IMR-90 (cell line): ENCODE results near the gene SHC2. TPM values are rescaled to one million over a fixed set of nuclear protein-coding genes. Genes with fewer than 3 reads are reported as not detected.

Experiments
- ATAC-seq: fragments of 200-7000 bp; cut with Tn5 transposase; 2 replicates; pipeline ENCODE4 v1.9.1; 2020; ENCODE audit warnings: low read depth, mild to moderate bottlenecking, moderate library complexity
- BruUV-seq: library from RNA; stranded (reverse); fragments of 400-500 nt; replicated peaks from 2 replicates; lab custom pipeline; 2021; lab: Mats Ljungman, UMichigan
- CTCF ChIA-PET: fragments of 300-600 bp; formaldehyde crosslinking; extraction: SDS; loops from one replicate; lab custom pipeline; 2021; ENCODE audit warnings: antibody characterized with exemption; lab: Yijun Ruan, JAX
- POLR2A ChIA-PET: fragments of 300-600 bp; sonication (Branson Sonifier 250); formaldehyde crosslinking; loops from one replicate; lab custom pipeline; 2022; ENCODE audit warnings: antibody characterized with exemption; ENCODE audit not compliant: unreplicated experiment; lab: Charles Lee
- DNase-seq: peaks from one replicate; pipeline ENCODE4 v3.0.0; 2013
- H2AFZ ChIP-seq: replicated peaks from 2 replicates; pipeline ENCODE3; 2013; ENCODE audit warnings: low read length, mild to moderate bottlenecking; ENCODE audit not compliant: poor library complexity
- H2AK5ac ChIP-seq: 2 replicates; pipeline ENCODE4 v1.6.1; 2013; ENCODE audit warnings: low read depth, low read length, inconsistent platforms
- H2AK9ac ChIP-seq: replicated peaks from 2 replicates; pipeline ENCODE3; 2013; ENCODE audit warnings: mild to moderate bottlenecking, low read depth, low read length, moderate library complexity; ENCODE audit not compliant: poor library complexity
- H2BK120ac ChIP-seq: 2 replicates; pipeline ENCODE4 v1.6.1; 2013; ENCODE audit warnings: low read depth, low read length, inconsistent platforms
- H2BK15ac ChIP-seq: 3 replicates; pipeline ENCODE4 v1.6.1; 2013; ENCODE audit warnings: low read depth, low read length, inconsistent platforms
- H2BK20ac ChIP-seq: 2 replicates; pipeline ENCODE4 v1.6.1; 2013; ENCODE audit warnings: low read depth, mild to moderate bottlenecking, inconsistent platforms, low read length, moderate library complexity
- H2BK5ac ChIP-seq: 2 replicates; pipeline ENCODE4 v1.6.1; 2013; ENCODE audit warnings: mild to moderate bottlenecking, low read depth, low read length, inconsistent platforms; ENCODE audit not compliant: poor library complexity, severe bottlenecking
- H3K14ac ChIP-seq: replicated peaks from 2 replicates; pipeline ENCODE4 v1.6.1; 2013; ENCODE audit warnings: low read depth, low read length, inconsistent platforms
- H3K18ac ChIP-seq: 2 replicates; pipeline ENCODE4 v1.6.1; 2013; ENCODE audit warnings: low read depth, low read length, control low read depth
- H3K23ac ChIP-seq: 2 replicates; pipeline ENCODE4 v1.6.1; 2013; ENCODE audit warnings: low read depth, low read length, inconsistent platforms
- H3K27ac ChIP-seq: 2 replicates; pipeline ENCODE4 v1.5.1; 2013; ENCODE audit warnings: mild to moderate bottlenecking, control low read depth, low read length; ENCODE audit not compliant: insufficient read depth
- H3K27me3 ChIP-seq: 2 replicates; pipeline ENCODE4 v1.6.1; 2013; ENCODE audit warnings: low read length; ENCODE audit not compliant: control insufficient read depth, insufficient read depth
- H3K36me3 ChIP-seq: 2 replicates; pipeline ENCODE4 v1.6.1; 2013; ENCODE audit warnings: low read length, mixed read lengths; ENCODE audit not compliant: control insufficient read depth, insufficient read depth
- H3K4ac ChIP-seq: 2 replicates; pipeline ENCODE4 v1.6.1; 2013; ENCODE audit warnings: low read depth, low read length, inconsistent platforms
- H3K4me1 ChIP-seq: 2 replicates; pipeline ENCODE4 v1.6.1; 2013; ENCODE audit warnings: low read length, mixed read lengths; ENCODE audit not compliant: control insufficient read depth, insufficient read depth
- H3K4me2 ChIP-seq: 2 replicates; pipeline ENCODE4 v1.6.1; 2013; ENCODE audit warnings: low read depth, mild to moderate bottlenecking, control low read depth, low read length, moderate library complexity
- H3K4me3 ChIP-seq: 2 replicates; pipeline ENCODE4 v1.5.1; 2013; ENCODE audit warnings: low read depth, mild to moderate bottlenecking, control low read depth, low read length, moderate library complexity; ENCODE audit not compliant: insufficient read depth
- H3K56ac ChIP-seq: 2 replicates; pipeline ENCODE4 v1.6.1; 2013; ENCODE audit warnings: low read length, inconsistent platforms; ENCODE audit not compliant: insufficient read depth; ENCODE audit errors: extremely low read depth
- H3K79me1 ChIP-seq, 2 experiments: 2 replicates each; pipeline ENCODE4 v1.6.1; 2013; ENCODE audit warnings: low read length in 2 of 2, inconsistent platforms in 1 of 2, low read depth in 1 of 2
- H3K9ac ChIP-seq: 2 replicates; pipeline ENCODE4 v1.6.1; 2013; ENCODE audit warnings: low read depth, low read length, control low read depth
- H3K9me1 ChIP-seq: 2 replicates; pipeline ENCODE4 v1.6.1; 2013; ENCODE audit warnings: low read length, inconsistent platforms; ENCODE audit not compliant: insufficient read depth
- H3K9me3 ChIP-seq: 2 replicates; pipeline ENCODE4 v1.6.1; 2013; ENCODE audit warnings: low read length; ENCODE audit not compliant: control insufficient read depth, insufficient read depth
- H4K20me1 ChIP-seq: 2 replicates; pipeline ENCODE4 v1.6.1; 2013; ENCODE audit warnings: low read length, inconsistent platforms; ENCODE audit not compliant: insufficient read depth
- H4K5ac ChIP-seq: 2 replicates; pipeline ENCODE4 v1.6.1; 2013; ENCODE audit warnings: mild to moderate bottlenecking, low read depth, low read length, control low read depth
- H4K8ac ChIP-seq, 2 experiments: 2 replicates each; pipeline ENCODE4 v1.6.1; 2013; ENCODE audit warnings: low read depth in 2 of 2, low read length in 2 of 2, control low read depth in 1 of 2, inconsistent platforms in 1 of 2
- H4K91ac ChIP-seq: 2 replicates; pipeline ENCODE4 v1.6.1; 2013; ENCODE audit warnings: low read depth, low read length, inconsistent platforms; ENCODE audit not compliant: insufficient read depth
- BHLHE40 ChIP-seq: fragments of 150-350 bp; IDR thresholded peaks from 2 replicates; pipeline ENCODE4 v1.6.1; 2016; ENCODE audit warnings: mild to moderate bottlenecking, low read depth, low read length
- CEBPB ChIP-seq: IDR thresholded peaks from 2 replicates; pipeline ENCODE4 v1.6.1; 2012; ENCODE audit warnings: low read depth, low read length, improper control_type of control experiment
- FOS ChIP-seq: fragments of 150-350 bp; IDR thresholded peaks from 2 replicates; pipeline ENCODE4 v1.6.1; 2016; ENCODE audit warnings: low read depth, low read length
- MAZ ChIP-seq: IDR thresholded peaks from 2 replicates; pipeline ENCODE4 v1.6.1; 2012; ENCODE audit warnings: low read depth, mild to moderate bottlenecking, low read length, improper control_type of control experiment, moderate library complexity, borderline replicate concordance
- NFE2L2 ChIP-seq: fragments of 150-350 bp; IDR thresholded peaks from 2 replicates; pipeline ENCODE4 v1.6.1; 2016; ENCODE audit warnings: low read depth, mild to moderate bottlenecking, low read length
- POLR2A ChIP-seq: IDR thresholded peaks from 2 replicates; pipeline ENCODE4 v1.6.1; 2012; ENCODE audit warnings: mild to moderate bottlenecking, low read depth, low read length
- RAD21 ChIP-seq: IDR thresholded peaks from 2 replicates; pipeline ENCODE4 v1.6.1; 2012; ENCODE audit warnings: low read length, improper control_type of control experiment
- RCOR1 ChIP-seq: IDR thresholded peaks from 2 replicates; pipeline ENCODE4 v1.6.1; 2012; ENCODE audit warnings: mild to moderate bottlenecking, low read length, improper control_type of control experiment; ENCODE audit not compliant: insufficient replicate concordance
- RFX5 ChIP-seq: IDR thresholded peaks from 2 replicates; pipeline ENCODE4 v1.8.0; 2012; ENCODE audit warnings: low read depth, mild to moderate bottlenecking, low read length, moderate library complexity
- SMC3 ChIP-seq: fragments of 150-350 bp; IDR thresholded peaks from 2 replicates; pipeline ENCODE4 v1.6.1; 2016; ENCODE audit warnings: low read depth, mild to moderate bottlenecking, antibody characterized with exemption, low read length, moderate library complexity
- WGBS, 2 experiments: methylation state at CpG; one replicate each; pipeline versions ENCODE4 v1.1.5 to v1.1.7; 2013; ENCODE audit warnings: missing lambda C conversion rate in 2 of 2; ENCODE audit not compliant: insufficient read length in 1 of 2; ENCODE audit errors: extremely low coverage in 2 of 2; 5-methylcytosine and 5-hydroxymethylcytosine counted together
- dilution Hi-C: fragments of 300-500 bp; cut with HindIII; formaldehyde crosslinking; loops from one replicate; pipeline ENCODE4 v1.14.3; 2018; ENCODE audit warnings: low sequenced_read_pairs; ENCODE audit not compliant: unreplicated experiment
- in situ Hi-C: fragments of 300-500 bp; cut with MboI; formaldehyde crosslinking; loops from 3 replicates; pipeline ENCODE4 v1.14.3; 2019; ENCODE audit warnings: low sequenced_read_pairs, inconsistent platforms, mixed read lengths
- intact Hi-C: fragments of 100-400 bp; cut with micrococcal nuclease; formaldehyde crosslinking; loops from 2 replicates; pipeline ENCODE4 v1.10.0; 2022
- polyA plus RNA-seq, 3 experiments: library from polyadenylated mRNA; depleted of rRNA; stranded (reverse); fragments of >200 nt; gene quantifications; 2 replicates each; pipeline ENCODE4 v1.2.3, GENCODE V29; 2012; ENCODE audit warnings: low replicate concordance in 1 of 3
- total RNA-seq: library from RNA; depleted of rRNA; stranded (reverse); fragments of >200 nt; gene quantifications from 2 replicates; pipeline ENCODE4 v1.2.3, GENCODE V29; 2012
- TF ChIP-seq, protein P1 (sequence below): conservative IDR thresholded peaks from 2 replicates; pipeline ENCODE4 v1.5.1; 2012; ENCODE audit warnings: mild to moderate bottlenecking, low read depth, low read length, improper control_type of control experiment

SHC2 gene
- total and polyA plus RNA-seq, 2 of the 4 experiments (the other 2 are of a cell fraction), result 0.68 TPM; not detected in 1

DNA sequence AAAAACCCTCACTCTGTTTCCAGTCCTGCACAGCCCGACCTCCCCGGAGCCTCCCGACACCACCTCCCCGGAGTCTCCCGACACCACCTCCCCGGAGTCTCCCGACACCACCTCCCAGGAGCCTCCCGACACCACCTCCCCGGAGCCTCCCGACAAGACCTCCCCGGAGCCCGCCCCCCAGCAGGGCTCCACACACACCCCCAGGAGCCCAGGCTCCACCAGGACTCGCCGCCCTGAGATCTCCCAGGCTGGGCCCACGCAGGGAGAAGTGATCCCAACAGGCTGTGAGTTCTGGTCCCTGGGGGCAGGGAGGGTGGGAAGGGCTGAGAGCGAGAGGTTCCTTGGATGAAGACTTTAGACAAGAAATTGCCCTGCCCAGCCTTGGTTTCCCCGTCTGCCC, 40.8 kb upstream of the SHC2 start (continued):
- TF ChIP-seq MAZ (no peak), RAD21 (no peak), CEBPB (no peak), NFE2L2 (no peak), POLR2A (no peak)

DNA sequence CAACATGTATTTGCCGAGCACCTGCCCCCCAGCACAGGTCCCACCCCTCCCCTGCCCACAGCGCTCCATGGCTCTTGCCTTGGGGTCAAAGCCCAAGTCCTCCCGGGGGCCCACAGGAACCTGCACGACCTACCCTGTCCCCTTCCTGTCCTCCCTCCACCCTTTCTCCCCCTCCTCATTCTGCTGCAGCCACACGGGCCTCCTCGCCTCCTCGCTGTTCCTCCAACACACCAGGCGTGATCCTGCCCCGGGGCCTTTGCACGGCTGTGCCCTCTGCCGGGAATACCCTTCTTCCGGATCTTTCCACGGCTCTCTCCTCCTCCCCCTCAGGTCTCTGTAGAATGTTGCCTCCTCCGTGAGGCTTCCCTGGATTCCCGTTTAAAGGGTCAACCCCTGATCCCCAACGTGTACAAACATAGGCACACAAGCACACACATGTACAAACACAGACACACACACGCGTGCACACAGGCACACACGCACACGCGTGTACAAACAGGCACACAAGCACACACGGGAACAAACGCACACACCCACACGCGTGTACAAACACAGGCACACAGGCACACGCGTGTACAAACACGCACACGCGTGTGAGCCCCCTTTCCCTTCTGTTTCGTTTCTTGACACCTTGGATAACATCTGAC, 38.3 kb upstream of the SHC2 start:
- no peak overlapping the region for H2BK5ac ChIP-seq
- peaks cover 32% of the 10 kb centered on the region for H3K27me3 ChIP-seq
- H3K4me3 ChIP-seq, result no peak overlapping the region
- dilution Hi-C loops, result no loop called here
- H3K27ac ChIP-seq, result no peak overlapping the region
- no TSS peak for BruUV-seq
- no peak overlapping the region for H3K18ac ChIP-seq
- no peaks in the 10 kb centered on the region for H3K9me3 ChIP-seq
- TF ChIP-seq POLR2A (no peak), FOS (no peak), NFE2L2 (no peak), BHLHE40 (no peak), SMC3 (no peak), MAZ (no peak), RCOR1 (no peak), RFX5 (no peak)
- TF ChIP-seq, protein P1, sequence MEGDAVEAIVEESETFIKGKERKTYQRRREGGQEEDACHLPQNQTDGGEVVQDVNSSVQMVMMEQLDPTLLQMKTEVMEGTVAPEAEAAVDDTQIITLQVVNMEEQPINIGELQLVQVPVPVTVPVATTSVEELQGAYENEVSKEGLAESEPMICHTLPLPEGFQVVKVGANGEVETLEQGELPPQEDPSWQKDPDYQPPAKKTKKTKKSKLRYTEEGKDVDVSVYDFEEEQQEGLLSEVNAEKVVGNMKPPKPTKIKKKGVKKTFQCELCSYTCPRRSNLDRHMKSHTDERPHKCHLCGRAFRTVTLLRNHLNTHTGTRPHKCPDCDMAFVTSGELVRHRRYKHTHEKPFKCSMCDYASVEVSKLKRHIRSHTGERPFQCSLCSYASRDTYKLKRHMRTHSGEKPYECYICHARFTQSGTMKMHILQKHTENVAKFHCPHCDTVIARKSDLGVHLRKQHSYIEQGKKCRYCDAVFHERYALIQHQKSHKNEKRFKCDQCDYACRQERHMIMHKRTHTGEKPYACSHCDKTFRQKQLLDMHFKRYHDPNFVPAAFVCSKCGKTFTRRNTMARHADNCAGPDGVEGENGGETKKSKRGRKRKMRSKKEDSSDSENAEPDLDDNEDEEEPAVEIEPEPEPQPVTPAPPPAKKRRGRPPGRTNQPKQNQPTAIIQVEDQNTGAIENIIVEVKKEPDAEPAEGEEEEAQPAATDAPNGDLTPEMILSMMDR, result no peak
- no peak overlapping the region for H4K91ac ChIP-seq
- no peak for DNase-seq
- H3K9me1 ChIP-seq, result no peaks in the 10 kb centered on the region
- H3K4me2 ChIP-seq, result no peak overlapping the region
- in situ Hi-C loops, result no loop called here
- no peaks in the 10 kb centered on the region for H3K79me1 ChIP-seq
- WGBS, 2 experiments, result 73% methylated on average over 22 of the region's 31 CpGs; no CpG with 5 or more reads in 1 of the 2 experiments
- H3K23ac ChIP-seq, result no peak overlapping the region
- H2BK20ac ChIP-seq, result no peak overlapping the region
- H2AFZ ChIP-seq, result peak overlapping the region; percentile 43
- no peak overlapping the region for H3K4ac ChIP-seq
- ChIA-PET POLR2A (no interaction called here), CTCF (no interaction called here)
- no peak overlapping the region for H2BK15ac ChIP-seq
- no peaks in the 10 kb centered on the region for H3K36me3 ChIP-seq
- no peak overlapping the region for H2AK9ac ChIP-seq
- no peak overlapping the region for H2AK5ac ChIP-seq
- H4K20me1 ChIP-seq, result no peaks in the 10 kb centered on the region
- no peaks in the 10 kb centered on the region; the same call in 1 of the 2 replicates for H3K4me1 ChIP-seq
- intact Hi-C loops, result no loop called here
- no peak overlapping the region for H3K9ac ChIP-seq
- H4K8ac ChIP-seq, result no peak overlapping the region
- no peak overlapping the region for H3K14ac ChIP-seq
- H4K5ac ChIP-seq, result no peak overlapping the region
- no peak overlapping the region for H2BK120ac ChIP-seq
- no peak overlapping the region for H3K56ac ChIP-seq
- ATAC-seq, result no peak
